Measurements from ENCODE around the gene MEIOC. TPM values are rescaled to one million over a fixed set of nuclear protein-coding genes. Genes with fewer than 3 reads are reported as not detected.
A peak's percentile ranks its signal among the peaks of the same experiment; 100 is the strongest.

Gene MEIOC
- total RNA-seq, 1 experiment from 2014 or later = not detected

GRCh38 chr17:44663095-44663494 is 6.8 kb downstream of the MEIOC start:
- intact Hi-C loops (cut with micrococcal nuclease) = no loop called here
- H3K4me3 Mint-ChIP-seq (ENCODE audit: unreplicated experiment) = no peak overlapping the region
- no peaks in the 10 kb centered on the region for H3K27me3 Mint-ChIP-seq (ENCODE audit: insufficient read depth, unreplicated experiment)
- no TSS peak for BruUV-seq (replicated peaks)
- ChIA-PET CTCF (interaction anchor here (0.6 kb wide), 1 partner anchor 821 kb away, joined by 3 read pairs; no protein-coding TSS in a partner anchor), POLR2A (interaction anchor here (0.9 kb wide), 1 partner anchor 184 kb away, joined by 3 read pairs; no protein-coding TSS in a partner anchor)
- no peaks in the 10 kb centered on the region for H3K36me3 Mint-ChIP-seq (ENCODE audit: insufficient read depth, unreplicated experiment)
- no peaks in the 10 kb centered on the region for H3K4me1 Mint-ChIP-seq (ENCODE audit: insufficient read depth, unreplicated experiment)
- TF ChIP-seq CTCF (IDR thresholded peaks at IDR 0.05; ENCODE audit: unreplicated experiment) = no peak
- no peak for DNase-seq (ENCODE audit: unreplicated experiment)
- H3K9me3 Mint-ChIP-seq (ENCODE audit: unreplicated experiment) = no peaks in the 10 kb centered on the region
- no peak overlapping the region for H3K27ac Mint-ChIP-seq (ENCODE audit: low read depth, unreplicated experiment)

DNA sequence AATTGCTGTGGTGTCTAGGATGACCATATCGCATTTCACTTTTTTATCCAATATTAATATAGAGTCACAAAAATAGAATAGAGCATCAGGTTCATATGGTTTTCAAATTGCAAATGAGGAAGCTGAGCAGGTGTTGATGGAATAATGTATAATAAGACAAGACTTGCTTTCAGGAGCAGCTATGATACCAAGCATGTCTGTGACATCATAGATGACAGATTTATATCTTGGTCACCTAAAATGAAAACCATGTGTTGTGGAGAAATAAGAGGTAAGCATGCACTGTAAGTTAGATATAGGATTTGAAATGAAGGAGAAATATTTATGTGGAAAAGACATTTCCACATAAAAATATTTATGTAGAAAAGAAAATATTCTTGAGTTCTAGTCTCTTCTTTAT is 8.6 kb downstream of the MEIOC start:
- BruUV-seq (replicated peaks) = no TSS peak
- ChIA-PET POLR2A (interaction anchor here (1.1 kb wide), 1 partner anchor 19 kb away, joined by 3 read pairs; no protein-coding TSS in a partner anchor), CTCF (no interaction called here)
- Mint-ChIP-seq H3K9me3 (ENCODE audit: unreplicated experiment) (no peaks in the 10 kb centered on the region), H3K27ac (ENCODE audit: low read depth, unreplicated experiment) (no peak overlapping the region), H3K36me3 (ENCODE audit: insufficient read depth, unreplicated experiment) (no peaks in the 10 kb centered on the region), H3K27me3 (ENCODE audit: insufficient read depth, unreplicated experiment) (no peaks in the 10 kb centered on the region), H3K4me3 (ENCODE audit: unreplicated experiment) (no peak overlapping the region), H3K4me1 (ENCODE audit: insufficient read depth, unreplicated experiment) (no peaks in the 10 kb centered on the region)
- intact Hi-C loops (cut with micrococcal nuclease) = no loop called here
- TF ChIP-seq CTCF (IDR thresholded peaks at IDR 0.05; ENCODE audit: unreplicated experiment) = no peak
- no peak for DNase-seq (ENCODE audit: unreplicated experiment)

- ChIA-PET POLR2A (interaction anchor here (0.6 to 1.3 kb wide), 5 partner anchors 11 to 41 kb away, joined by 3 to 5 read pairs (median 3); partner anchors contain the start of gene CCDC43), CTCF (no interaction called here)
- H3K4me3 Mint-ChIP-seq (ENCODE audit: unreplicated experiment) = no peak overlapping the region
- no peaks in the 10 kb centered on the region for H3K27me3 Mint-ChIP-seq (ENCODE audit: insufficient read depth, unreplicated experiment)
- no peaks in the 10 kb centered on the region for H3K4me1 Mint-ChIP-seq (ENCODE audit: insufficient read depth, unreplicated experiment)
- no TSS peak for BruUV-seq (replicated peaks)
- H3K36me3 Mint-ChIP-seq (ENCODE audit: insufficient read depth, unreplicated experiment) = no peaks in the 10 kb centered on the region
- no peaks in the 10 kb centered on the region for H3K9me3 Mint-ChIP-seq (ENCODE audit: unreplicated experiment)
- DNase-seq (ENCODE audit: unreplicated experiment) = no peak
- TF ChIP-seq CTCF (IDR thresholded peaks at IDR 0.05; ENCODE audit: unreplicated experiment) = no peak
- intact Hi-C loops (cut with micrococcal nuclease) = no loop called here
- H3K27ac Mint-ChIP-seq (ENCODE audit: low read depth, unreplicated experiment) = no peak overlapping the region
These were observed 9.7 kb downstream of the MEIOC start for GRCh38 chr17:44666006-44666405.

DNA sequence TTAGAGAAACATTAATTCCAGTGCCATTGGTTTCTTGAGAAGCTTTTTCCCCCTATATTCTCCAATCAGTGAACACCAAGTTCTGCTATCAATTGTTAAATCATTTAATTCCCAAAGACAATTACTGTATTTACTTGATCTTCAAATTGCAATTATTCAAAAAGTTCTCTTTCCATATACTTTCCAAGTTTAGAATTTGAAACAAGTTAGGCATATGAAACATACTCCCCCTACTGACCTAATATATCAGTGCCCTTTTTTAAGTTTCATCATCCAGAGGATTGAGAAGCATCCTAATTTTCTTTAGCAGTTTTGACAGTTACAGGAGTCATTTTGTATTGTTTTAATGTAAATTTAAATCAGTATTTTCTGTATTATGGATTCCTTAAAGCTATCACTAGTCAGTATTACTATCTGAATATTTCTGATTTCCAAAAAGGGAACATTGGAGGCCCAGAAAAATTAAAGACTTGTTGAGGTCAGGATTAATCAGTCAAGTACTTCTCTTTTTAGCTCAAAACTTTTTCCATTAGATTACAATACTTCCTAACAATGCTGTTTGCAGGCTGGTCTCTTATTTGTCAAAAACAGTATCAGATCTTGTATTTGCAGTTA is 16.3 kb downstream of the MEIOC start:
- intact Hi-C loops (cut with micrococcal nuclease) = loop anchor here (1.0 kb wide), 1 partner anchor 139 kb away; no protein-coding TSS in a partner anchor
- Mint-ChIP-seq H3K27ac (ENCODE audit: low read depth, unreplicated experiment) (no peak overlapping the region), H3K36me3 (ENCODE audit: insufficient read depth, unreplicated experiment) (peaks cover 4% of the 10 kb centered on the region), H3K4me1 (ENCODE audit: insufficient read depth, unreplicated experiment) (no peaks in the 10 kb centered on the region), H3K27me3 (ENCODE audit: insufficient read depth, unreplicated experiment) (no peaks in the 10 kb centered on the region), H3K4me3 (ENCODE audit: unreplicated experiment) (no peak overlapping the region), H3K9me3 (ENCODE audit: unreplicated experiment) (no peaks in the 10 kb centered on the region)
- peak; percentile 35 for TF ChIP-seq CTCF (IDR thresholded peaks at IDR 0.05; ENCODE audit: unreplicated experiment)
- CTCF ChIA-PET = interaction anchor here (0.6 to 2.9 kb wide), 7 partner anchors 10 to 294 kb away, joined by 3 to 23 read pairs (median 4); no protein-coding TSS in a partner anchor
- no TSS peak for BruUV-seq (replicated peaks)
- DNase-seq (ENCODE audit: unreplicated experiment) = peak; percentile 34
- POLR2A ChIA-PET = interaction anchor here (2.5 kb wide), 1 partner anchor 16 kb away, joined by 9 read pairs; the partner anchor contains the start of gene CCDC43

Data from MCF 10A (cell line).